Lower leg skin (tissue), 3 donors: Measurements from ENCODE around the gene TMEM121B.

Source experiments
- CTCF ChIP-seq, 3 donors: fragments of 450-650 bp; IDR thresholded peaks; one replicate each; pipeline ENCODE4 v1.5.1; 2016; ENCODE audit warnings: antibody characterized with exemption in 3 of 3, mild to moderate bottlenecking in 3 of 3, moderate library complexity in 2 of 3
- POLR2A ChIP-seq, 2 donors: fragments of 450-650 bp; IDR thresholded peaks; one replicate each; pipeline ENCODE4 v1.6.1; 2016 to 2017; ENCODE audit warnings: antibody characterized with exemption in 2 of 2, mild to moderate bottlenecking in 1 of 2, moderate library complexity in 1 of 2

- no peak for TF ChIP-seq CTCF (IDR thresholded peaks at IDR 0.05)
- no peak for TF ChIP-seq POLR2A (IDR thresholded peaks at IDR 0.05)
Measured at GRCh38 chr22:17097062-17097461, 24.1 kb downstream of the TMEM121B start.
